HEK293T (cell line): ENCODE data around the gene ACMSD.

Source experiments
- CTCF ChIA-PET: fragments of 350-600 bp; formaldehyde crosslinking; extraction: SDS; loops from one replicate; lab custom pipeline; 2021; ENCODE audit warnings: antibody characterized with exemption, inconsistent platforms; lab: Yijun Ruan, JAX
- POLR2A ChIA-PET: fragments of 350-600 bp; formaldehyde crosslinking; extraction: SDS; loops from one replicate; lab custom pipeline; 2020; ENCODE audit warnings: antibody characterized with exemption, inconsistent platforms; lab: Yijun Ruan, JAX
- DNase-seq: peaks from one replicate; pipeline ENCODE4 v3.0.0; 2012; ENCODE audit warnings: mixed read lengths; ENCODE audit errors: extremely low spot score
- ARNT ChIP-seq: fragments of 450-650 bp; IDR thresholded peaks from 2 replicates; pipeline ENCODE4 v1.6.1; 2017; ENCODE audit warnings: mild to moderate bottlenecking
- BHLHE40 ChIP-seq: fragments of 450-650 bp; IDR thresholded peaks from 2 replicates; pipeline ENCODE4 v1.6.1; 2016; ENCODE audit warnings: mild to moderate bottlenecking, moderate library complexity, borderline replicate concordance
- CTBP1 ChIP-seq: fragments of 450-650 bp; IDR thresholded peaks from 2 replicates; pipeline ENCODE4 v1.6.1; 2016; ENCODE audit warnings: borderline replicate concordance
- ELF4 ChIP-seq: fragments of 450-650 bp; IDR thresholded peaks from 2 replicates; pipeline ENCODE4 v1.6.1; 2017; ENCODE audit warnings: antibody characterized with exemption
- FOXA1 ChIP-seq: fragments of 450-650 bp; IDR thresholded peaks from 2 replicates; pipeline ENCODE4 v1.6.1; 2016; ENCODE audit warnings: mild to moderate bottlenecking
- FOXK2 ChIP-seq: fragments of 450-650 bp; IDR thresholded peaks from 2 replicates; pipeline ENCODE4 v1.6.1; 2016; ENCODE audit warnings: mild to moderate bottlenecking
- FOXM1 ChIP-seq: fragments of 450-650 bp; IDR thresholded peaks from 2 replicates; pipeline ENCODE4 v1.6.1; 2017; ENCODE audit warnings: mild to moderate bottlenecking, borderline replicate concordance
- HDGF ChIP-seq: fragments of 450-650 bp; IDR thresholded peaks from 2 replicates; pipeline ENCODE4 v1.6.1; 2017; ENCODE audit warnings: antibody characterized with exemption, borderline replicate concordance
- L3MBTL2 ChIP-seq: fragments of 450-650 bp; conservative IDR thresholded peaks from 2 replicates; pipeline ENCODE4 v1.6.1; 2016; ENCODE audit warnings: mild to moderate bottlenecking
- LEF1 ChIP-seq: fragments of 450-650 bp; IDR thresholded peaks from 2 replicates; pipeline ENCODE4 v1.6.1; 2017; ENCODE audit warnings: mild to moderate bottlenecking, borderline replicate concordance
- NFRKB ChIP-seq: fragments of 450-650 bp; IDR thresholded peaks from 2 replicates; pipeline ENCODE4 v1.6.1; 2016; ENCODE audit warnings: mild to moderate bottlenecking, moderate library complexity
- SP1 ChIP-seq: fragments of 450-650 bp; IDR thresholded peaks from 2 replicates; pipeline ENCODE4 v1.6.1; 2017
- SUZ12 ChIP-seq: fragments of 450-650 bp; IDR thresholded peaks from 2 replicates; pipeline ENCODE4 v1.6.1; 2016; ENCODE audit warnings: mild to moderate bottlenecking
- TARDBP ChIP-seq: fragments of 450-650 bp; IDR thresholded peaks from 2 replicates; pipeline ENCODE4 v1.6.1; 2016
- ZNF384 ChIP-seq: fragments of 450-650 bp; IDR thresholded peaks from 2 replicates; pipeline ENCODE4 v1.6.1; 2016
- TF ChIP-seq, protein P1 (sequence below): fragments of 450-650 bp; IDR thresholded peaks from 2 replicates; pipeline ENCODE4 v1.6.1; 2016

Gene ACMSD

DNA sequence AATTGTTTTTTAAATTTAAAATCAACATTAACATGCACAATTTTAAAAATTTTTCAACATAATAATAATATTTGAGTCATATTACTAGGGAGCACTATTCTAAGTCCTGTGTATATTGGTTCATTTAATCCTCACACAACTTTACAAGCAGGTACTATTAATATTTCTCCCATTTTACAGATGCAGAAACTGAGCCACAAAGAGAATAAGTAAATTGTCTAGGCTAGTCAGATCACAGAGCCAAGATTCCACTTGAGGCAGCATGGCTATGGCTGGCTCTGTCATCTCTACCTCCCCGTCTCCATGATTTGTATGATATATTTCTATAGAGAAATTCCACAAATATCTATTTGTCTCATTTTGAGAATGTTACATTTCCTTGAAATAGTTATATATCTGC, 95.3 kb downstream of the ACMSD start:
- POLR2A ChIA-PET: no interaction called here
- CTCF ChIA-PET: no interaction called here
- TF ChIP-seq HDGF (no peak), CTBP1 (no peak), ZNF384 (no peak), ELF4 (no peak), SP1 (no peak), SUZ12 (no peak), L3MBTL2 (no peak), FOXM1 (no peak), TARDBP (no peak)
- TF ChIP-seq, protein P1, sequence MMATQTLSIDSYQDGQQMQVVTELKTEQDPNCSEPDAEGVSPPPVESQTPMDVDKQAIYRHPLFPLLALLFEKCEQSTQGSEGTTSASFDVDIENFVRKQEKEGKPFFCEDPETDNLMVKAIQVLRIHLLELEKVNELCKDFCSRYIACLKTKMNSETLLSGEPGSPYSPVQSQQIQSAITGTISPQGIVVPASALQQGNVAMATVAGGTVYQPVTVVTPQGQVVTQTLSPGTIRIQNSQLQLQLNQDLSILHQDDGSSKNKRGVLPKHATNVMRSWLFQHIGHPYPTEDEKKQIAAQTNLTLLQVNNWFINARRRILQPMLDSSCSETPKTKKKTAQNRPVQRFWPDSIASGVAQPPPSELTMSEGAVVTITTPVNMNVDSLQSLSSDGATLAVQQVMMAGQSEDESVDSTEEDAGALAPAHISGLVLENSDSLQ: no peak
- DNase-seq: no peak

DNA sequence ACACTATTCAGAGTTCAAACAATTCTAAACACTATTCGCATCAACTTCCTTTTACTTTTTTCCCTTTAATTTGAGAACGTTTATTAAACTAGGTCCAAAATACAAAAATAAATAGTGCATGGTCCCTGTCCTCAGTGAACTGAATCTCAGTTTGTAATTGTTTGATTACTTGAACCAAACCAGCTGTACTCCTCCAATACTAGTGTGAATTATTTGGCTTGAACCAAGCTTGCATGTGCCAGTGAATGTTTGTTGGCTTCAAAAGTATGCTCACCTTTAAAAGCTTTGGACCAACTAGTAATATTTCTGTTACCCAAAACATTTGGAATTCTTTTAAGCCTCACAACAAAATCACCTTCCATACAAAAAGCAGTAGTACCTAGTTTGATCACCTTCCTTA, 95.7 kb downstream of the ACMSD start:
- no peak for TF ChIP-seq ELF4
- no peak for TF ChIP-seq CTBP1
- TF ChIP-seq ZNF384: no peak
- no peak for TF ChIP-seq LEF1
- no peak for TF ChIP-seq FOXM1
- no peak for TF ChIP-seq HDGF
- TF ChIP-seq, protein P1: no peak
- TF ChIP-seq NFRKB: no peak
- TF ChIP-seq FOXK2: no peak
- TF ChIP-seq SP1: no peak
- TF ChIP-seq TARDBP: no peak
- no peak for TF ChIP-seq ARNT
- no peak for TF ChIP-seq BHLHE40
- no peak for TF ChIP-seq L3MBTL2
- TF ChIP-seq FOXA1: no peak
- no peak for TF ChIP-seq SUZ12
- POLR2A ChIA-PET: no interaction called here

DNA sequence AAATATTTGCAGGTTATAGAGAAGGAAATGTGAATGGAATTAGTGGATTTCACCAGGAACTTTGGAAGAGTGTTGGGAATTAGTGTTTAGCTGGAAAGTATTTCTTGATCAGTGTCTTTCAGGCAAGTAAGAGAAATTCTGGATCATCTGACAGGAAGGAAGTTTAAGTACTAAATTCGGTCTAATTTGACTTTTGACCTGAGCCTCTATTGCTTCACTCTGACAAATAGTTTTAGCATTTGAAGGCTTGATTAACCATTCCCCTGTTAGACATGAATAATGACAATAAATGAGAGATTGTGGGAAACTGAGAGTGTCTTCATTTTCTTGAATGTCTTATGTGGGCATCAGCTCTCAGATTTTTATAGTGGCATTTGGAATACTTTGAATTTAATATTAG, 96.2 kb downstream of the ACMSD start:
- no peak for DNase-seq

More for the DNA sequence above, 95.7 kb downstream of the ACMSD start:
- DNase-seq: no peak
- CTCF ChIA-PET: no interaction called here

DNA sequence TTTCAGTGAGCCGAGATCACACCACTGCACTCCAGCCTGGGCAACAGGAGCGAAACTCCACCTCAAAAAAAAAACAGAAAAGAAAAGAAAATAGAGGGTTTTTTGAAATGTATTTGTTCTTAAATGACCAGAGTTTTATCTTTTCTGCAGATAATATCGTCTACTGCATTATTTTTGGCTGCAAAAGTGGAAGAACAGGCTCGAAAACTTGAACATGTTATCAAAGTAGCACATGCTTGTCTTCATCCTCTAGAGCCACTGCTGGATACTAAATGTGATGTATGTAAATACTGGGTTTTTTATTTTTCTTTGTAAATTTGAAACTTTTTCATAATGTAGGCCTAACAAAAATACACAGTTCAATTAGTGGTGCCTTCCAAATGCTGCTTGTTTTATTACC, 98.3 kb downstream of the ACMSD start:
- TF ChIP-seq FOXK2 (no peak), SUZ12 (no peak), NFRKB (no peak), BHLHE40 (no peak), FOXM1 (no peak), ZNF384 (no peak)
- DNase-seq: no peak
- CTCF ChIA-PET: no interaction called here
- POLR2A ChIA-PET: no interaction called here

More for the DNA sequence above, 96.2 kb downstream of the ACMSD start:
- POLR2A ChIA-PET: no interaction called here
- TF ChIP-seq TARDBP: no peak
- no peak for TF ChIP-seq ZNF384
- no peak for TF ChIP-seq FOXK2
- TF ChIP-seq NFRKB: no peak
- TF ChIP-seq SUZ12: no peak
- TF ChIP-seq, protein P1: no peak
- TF ChIP-seq L3MBTL2: no peak
- TF ChIP-seq CTBP1: no peak
- CTCF ChIA-PET: no interaction called here

DNA sequence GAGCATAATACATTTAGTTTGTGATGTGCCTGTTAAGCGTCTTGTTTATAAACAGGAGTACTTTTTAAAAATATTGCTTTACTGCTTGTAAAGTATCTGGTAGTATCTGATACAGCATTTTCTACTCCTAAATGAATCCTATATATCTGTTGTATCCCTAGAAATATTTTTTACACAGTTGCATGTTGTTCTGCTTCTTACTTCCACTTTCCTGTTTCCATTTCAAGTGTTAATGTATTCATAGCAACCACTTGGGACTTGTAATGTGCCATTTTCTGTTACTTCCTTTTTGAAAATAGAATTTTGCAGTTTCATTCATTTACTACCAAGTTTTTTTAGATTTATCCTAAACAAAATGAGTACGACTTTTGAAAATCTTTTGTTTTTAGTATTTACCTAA, 105.1 kb downstream of the ACMSD start:
- CTCF ChIA-PET: no interaction called here
- no peak for DNase-seq
- POLR2A ChIA-PET: no interaction called here
- no peak for TF ChIP-seq BHLHE40

DNA sequence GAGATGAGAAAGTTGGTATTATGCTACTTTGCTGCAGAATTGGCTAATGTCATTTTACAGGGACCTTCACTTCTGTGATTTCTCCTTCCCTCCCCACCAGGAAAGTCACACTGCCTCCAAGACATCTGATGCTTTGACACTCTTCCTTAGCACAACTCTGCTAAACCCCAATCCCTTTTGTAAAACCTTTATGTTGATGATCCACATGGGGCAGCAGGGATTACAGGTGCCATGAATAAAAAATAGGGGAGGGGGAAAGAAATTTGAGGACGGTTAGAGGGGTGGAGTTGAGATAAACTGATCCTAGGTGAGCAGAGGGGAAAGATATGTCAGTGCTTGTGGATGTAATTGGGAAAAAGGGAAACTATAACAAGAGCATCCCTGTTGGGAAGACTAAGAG, 106.6 kb downstream of the ACMSD start:
- TF ChIP-seq NFRKB (no peak), ARNT (no peak), FOXK2 (no peak), ZNF384 (no peak), FOXM1 (no peak), L3MBTL2 (no peak), BHLHE40 (no peak), LEF1 (no peak), SUZ12 (no peak), SP1 (no peak)
- ChIA-PET POLR2A (no interaction called here), CTCF (no interaction called here)
- no peak for DNase-seq

DNA sequence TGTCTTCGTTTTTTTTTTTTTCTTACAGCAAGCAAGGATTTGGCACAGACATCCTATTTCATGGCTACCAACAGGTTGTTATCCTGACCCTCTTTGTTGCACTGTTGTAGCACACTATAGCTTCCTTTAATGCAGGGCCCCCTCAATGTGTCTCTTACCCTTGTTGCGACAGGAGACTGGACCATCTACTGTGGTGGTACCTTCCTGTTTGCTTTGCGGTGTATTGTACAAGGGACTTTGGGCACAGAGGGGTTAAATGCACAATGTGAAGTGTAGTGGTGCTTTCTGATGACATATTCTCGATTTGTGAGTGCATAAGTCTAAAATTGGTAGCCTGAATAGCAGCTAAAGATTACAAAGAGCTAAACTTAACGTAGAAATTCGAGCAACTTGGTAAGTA, 107.7 kb downstream of the ACMSD start:
- no peak for TF ChIP-seq TARDBP
- TF ChIP-seq ELF4: no peak
- TF ChIP-seq SUZ12: no peak
- no peak for TF ChIP-seq ARNT
- TF ChIP-seq L3MBTL2: no peak
- TF ChIP-seq HDGF: no peak
- CTCF ChIA-PET: no interaction called here
- DNase-seq: no peak
- POLR2A ChIA-PET: no interaction called here
